HG03135 (cell line): Measurements from ENCODE around the gene TAAR8.
"Not testable (repeated sequence)": the region's sequence is repeated elsewhere in the genome, so short reads cannot be mapped to it uniquely, and the experiment has no call there.

Experiments used
- ATAC-seq: cut with Tn5 transposase; IDR thresholded peaks from one replicate; pipeline ENCODE4 v1.9.1; 2021; ENCODE audit warnings: mild to moderate bottlenecking, moderate library complexity; ENCODE audit not compliant: unreplicated experiment

The TAAR8 gene

GRCh38 chr6:132537977-132538376 lies 14.5 kb upstream of the TAAR8 start, which contains the start of gene TAAR9:
TSS of gene TAAR9 (plus strand) at chr6:132538277. CDS start at chr6:132538290, 13 bp downstream.
- ATAC-seq: no peak

- ATAC-seq: no peak
Observed at GRCh38 chr6:132544826-132545225, 7.6 kb upstream of the TAAR8 start.

- ATAC-seq: no peak
Observed at GRCh38 chr6:132548746-132549463, 3.6 kb upstream of the TAAR8 start.

GRCh38 chr6:132551214-132551613 lies 1.3 kb upstream of the TAAR8 start:
- no peak for ATAC-seq

- not testable (repeated sequence) for ATAC-seq
Observed at GRCh38 chr6:132560087-132560486, 7.6 kb downstream of the TAAR8 start.

- no peak for ATAC-seq
Observed at GRCh38 chr6:132566404-132566803, 13.9 kb downstream of the TAAR8 start.

- ATAC-seq: no peak
Observed at GRCh38 chr6:132567566-132567965, 15.1 kb downstream of the TAAR8 start.

GRCh38 chr6:132568611-132569010 lies 16.1 kb downstream of the TAAR8 start:
- no peak for ATAC-seq

GRCh38 chr6:132569170-132569569 lies 16.7 kb downstream of the TAAR8 start:
- ATAC-seq: no peak

- ATAC-seq: no peak
Observed at GRCh38 chr6:132570221-132570777, 17.8 kb downstream of the TAAR8 start, which contains the start of gene TAAR6. TSS of gene TAAR6 (plus strand) at chr6:132570322. CDS start at chr6:132570322, 0 bp downstream.

- ATAC-seq: no peak
Observed at GRCh38 chr6:132571774-132572173, 19.3 kb downstream of the TAAR8 start.

- ATAC-seq: no peak
Observed at GRCh38 chr6:132584698-132585097, 32.2 kb downstream of the TAAR8 start.

- no peak for ATAC-seq
Observed at GRCh38 chr6:132587424-132587823, 35.0 kb downstream of the TAAR8 start.

- no peak for ATAC-seq
Observed at GRCh38 chr6:132589454-132589853, 37.0 kb downstream of the TAAR8 start, which contains the start of gene TAAR5. TSS of gene TAAR5 (minus strand) at chr6:132589741. CDS start at chr6:132589686, 55 bp downstream.

GRCh38 chr6:132590362-132590761 lies 37.9 kb downstream of the TAAR8 start:
- ATAC-seq: no peak

- ATAC-seq: no peak
Observed at GRCh38 chr6:132592855-132593254, 40.4 kb downstream of the TAAR8 start.

- ATAC-seq: no peak
Observed at GRCh38 chr6:132596201-132596600, 43.7 kb downstream of the TAAR8 start.

GRCh38 chr6:132598473-132598872 lies 46.0 kb downstream of the TAAR8 start:
- peak; percentile 60 for ATAC-seq

- ATAC-seq: not testable (repeated sequence)
Observed at GRCh38 chr6:132600900-132601299, 48.4 kb downstream of the TAAR8 start.
